ENCODE data around the gene ANKRD2.

- TF ChIP-seq CTCF (conservative IDR thresholded peaks at IDR 0.05 in 1 of 2, IDR thresholded peaks at IDR 0.05 in 1 of 2; ENCODE audit: extremely low read depth in 1 of 2, insufficient read depth in 1 of 2, low read depth in 1 of 2, low read length in 2 of 2) = no peak
- no peak for TF ChIP-seq EZH2 (IDR thresholded peaks at IDR 0.05; ENCODE audit: borderline replicate concordance, low read length)
These were observed 46.9 kb upstream of the ANKRD2 start for GRCh38 chr10:97525683-97526110.

All from mammary epithelial cell (primary cell).